T-helper 1 cell treated with Interleukin-12 subunit alpha and Interleukin-12 subunit beta and Interleukin-4 antibody, amounts not matched to agents 30 μg/mL and 1 μg/mL, for 36 hours (primary cell): Measurements from ENCODE around the gene HOXA2.

Experiments used
- H3K27ac Mint-ChIP-seq: one replicate; pipeline ENCODE4 v1.8.0; 2021; ENCODE audit warnings: mild to moderate bottlenecking, mixed read lengths
- H3K27me3 Mint-ChIP-seq: one replicate; pipeline ENCODE4 v1.8.0; 2021; ENCODE audit warnings: low read depth, mixed read lengths
- H3K36me3 Mint-ChIP-seq: one replicate; pipeline ENCODE4 v1.8.0; 2021; ENCODE audit warnings: low read depth, mixed read lengths
- H3K4me1 Mint-ChIP-seq: one replicate; pipeline ENCODE4 v1.8.0; 2021; ENCODE audit warnings: low read depth, mixed read lengths
- H3K4me3 Mint-ChIP-seq: one replicate; pipeline ENCODE4 v1.8.0; 2021; ENCODE audit warnings: mild to moderate bottlenecking, moderate library complexity, mixed read lengths
- H3K9me3 Mint-ChIP-seq: one replicate; pipeline ENCODE4 v1.8.0; 2021; ENCODE audit warnings: mixed read lengths

The HOXA2 gene

GRCh38 chr7:27133409-27134231 lies 31.1 kb upstream of the HOXA2 start:
- Mint-ChIP-seq H3K36me3 (peaks cover 1% of the 10 kb centered on the region), H3K9me3 (no peaks in the 10 kb centered on the region), H3K4me1 (peaks cover 28% of the 10 kb centered on the region), H3K4me3 (peak overlapping the region; percentile 35), H3K27me3 (peaks cover 62% of the 10 kb centered on the region), H3K27ac (no peak overlapping the region)

GRCh38 chr7:27132978-27133377 lies 30.5 kb upstream of the HOXA2 start:
- H3K36me3 Mint-ChIP-seq = peaks cover 1% of the 10 kb centered on the region
- H3K4me1 Mint-ChIP-seq = peaks cover 28% of the 10 kb centered on the region
- no peak overlapping the region for H3K27ac Mint-ChIP-seq
- no peak overlapping the region for H3K4me3 Mint-ChIP-seq
- H3K27me3 Mint-ChIP-seq = peaks cover 65% of the 10 kb centered on the region
- no peaks in the 10 kb centered on the region for H3K9me3 Mint-ChIP-seq

GRCh38 chr7:27132214-27132613 lies 29.7 kb upstream of the HOXA2 start:
- no peak overlapping the region for H3K27ac Mint-ChIP-seq
- peaks cover 1% of the 10 kb centered on the region for H3K36me3 Mint-ChIP-seq
- H3K4me3 Mint-ChIP-seq = no peak overlapping the region
- peaks cover 66% of the 10 kb centered on the region for H3K27me3 Mint-ChIP-seq
- H3K9me3 Mint-ChIP-seq = no peaks in the 10 kb centered on the region
- H3K4me1 Mint-ChIP-seq = peaks cover 27% of the 10 kb centered on the region

GRCh38 chr7:27131390-27131819 lies 28.9 kb upstream of the HOXA2 start:
- Mint-ChIP-seq H3K36me3 (peaks cover 1% of the 10 kb centered on the region), H3K9me3 (no peaks in the 10 kb centered on the region), H3K4me1 (peaks cover 27% of the 10 kb centered on the region), H3K27me3 (peaks cover 71% of the 10 kb centered on the region), H3K4me3 (peak overlapping the region; percentile 40), H3K27ac (no peak overlapping the region)

- peaks cover 1% of the 10 kb centered on the region for H3K36me3 Mint-ChIP-seq
- H3K27me3 Mint-ChIP-seq = peaks cover 69% of the 10 kb centered on the region
Measured at GRCh38 chr7:27130540-27131389, 28.3 kb upstream of the HOXA2 start, which contains the start of gene HOXA4. HOXA4 (minus strand) TSS chr7:27130757; CDS start chr7:27130733, 24 bp downstream.

GRCh38 chr7:27129729-27130539 lies 27.5 kb upstream of the HOXA2 start:
- Mint-ChIP-seq H3K27ac (no peak overlapping the region), H3K4me3 (no peak overlapping the region), H3K27me3 (peaks cover 68% of the 10 kb centered on the region), H3K4me1 (peaks cover 17% of the 10 kb centered on the region), H3K9me3 (no peaks in the 10 kb centered on the region), H3K36me3 (peaks cover 1% of the 10 kb centered on the region)

More at GRCh38 chr7:27130540-27131389, 28.3 kb upstream of the HOXA2 start, which contains the start of gene HOXA4:
- no peak within 1 kb of the TSS for H3K27ac Mint-ChIP-seq
- H3K4me1 Mint-ChIP-seq = peaks cover 22% of the 10 kb centered on the region
- peak within 1 kb of the TSS; percentile 67 for H3K4me3 Mint-ChIP-seq
- no peaks in the 10 kb centered on the region for H3K9me3 Mint-ChIP-seq

GRCh38 chr7:27128776-27129728 lies 26.6 kb upstream of the HOXA2 start:
- Mint-ChIP-seq H3K36me3 (peaks cover 1% of the 10 kb centered on the region), H3K27ac (no peak overlapping the region), H3K4me1 (peaks cover 8% of the 10 kb centered on the region), H3K27me3 (peaks cover 60% of the 10 kb centered on the region), H3K4me3 (peak overlapping the region; percentile 50), H3K9me3 (no peaks in the 10 kb centered on the region)

GRCh38 chr7:27128034-27128433 lies 25.6 kb upstream of the HOXA2 start:
- H3K27ac Mint-ChIP-seq = no peak overlapping the region
- H3K27me3 Mint-ChIP-seq = peaks cover 53% of the 10 kb centered on the region
- H3K9me3 Mint-ChIP-seq = no peaks in the 10 kb centered on the region
- peaks cover 1% of the 10 kb centered on the region for H3K36me3 Mint-ChIP-seq
- H3K4me1 Mint-ChIP-seq = no peaks in the 10 kb centered on the region
- no peak overlapping the region for H3K4me3 Mint-ChIP-seq

GRCh38 chr7:27126596-27127327 lies 24.3 kb upstream of the HOXA2 start:
- no peaks in the 10 kb centered on the region for H3K4me1 Mint-ChIP-seq
- H3K36me3 Mint-ChIP-seq = no peaks in the 10 kb centered on the region
- H3K9me3 Mint-ChIP-seq = no peaks in the 10 kb centered on the region
- peaks cover 48% of the 10 kb centered on the region for H3K27me3 Mint-ChIP-seq
- H3K27ac Mint-ChIP-seq = no peak overlapping the region
- H3K4me3 Mint-ChIP-seq = no peak overlapping the region

- Mint-ChIP-seq H3K27ac (no peak overlapping the region), H3K4me3 (no peak overlapping the region), H3K9me3 (no peaks in the 10 kb centered on the region), H3K36me3 (no peaks in the 10 kb centered on the region), H3K4me1 (no peaks in the 10 kb centered on the region), H3K27me3 (peaks cover 43% of the 10 kb centered on the region)
Measured at GRCh38 chr7:27125986-27126394, 23.5 kb upstream of the HOXA2 start.

GRCh38 chr7:27124902-27125689 lies 22.6 kb upstream of the HOXA2 start:
- H3K4me3 Mint-ChIP-seq = no peak overlapping the region
- H3K27ac Mint-ChIP-seq = no peak overlapping the region
- no peaks in the 10 kb centered on the region for H3K4me1 Mint-ChIP-seq
- no peaks in the 10 kb centered on the region for H3K9me3 Mint-ChIP-seq
- peaks cover 43% of the 10 kb centered on the region for H3K27me3 Mint-ChIP-seq
- H3K36me3 Mint-ChIP-seq = no peaks in the 10 kb centered on the region
